Measurements from ENCODE around the gene NPAT.
"Not testable (repeated sequence)": the region's sequence is repeated elsewhere in the genome, so short reads cannot be mapped to it uniquely, and the experiment has no call there.

NPAT gene

DNA sequence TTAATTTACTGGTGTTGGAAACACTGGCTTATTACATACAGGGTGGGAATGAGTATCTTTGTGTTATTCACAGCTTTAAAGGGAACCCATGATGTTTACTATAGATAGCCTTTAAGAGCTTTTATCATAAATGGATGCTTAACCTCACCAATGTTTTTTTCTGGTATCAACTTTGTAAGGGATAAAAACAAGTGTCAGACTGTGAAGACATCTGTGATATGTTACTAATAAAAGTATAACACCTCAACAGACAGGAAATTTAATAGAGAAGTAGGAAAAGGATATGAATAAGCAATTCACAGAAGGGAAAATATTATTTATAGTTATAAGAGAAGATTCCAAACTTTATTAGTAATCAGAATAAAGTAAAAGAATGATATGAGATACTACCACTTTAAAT, 54.8 kb downstream of the NPAT start:
- Histone ChIP-seq H3K4me3 (ENCODE audit: low read depth, low read length) (no peak overlapping the region), H3K36me3 (replicated peaks) (peaks cover 25% of the 10 kb centered on the region), H3K27me3 (replicated peaks) (no peaks in the 10 kb centered on the region), H3K27ac (no peak overlapping the region)
- TF ChIP-seq CTCF (IDR thresholded peaks at IDR 0.05; ENCODE audit: low read depth, low read length, missing control alignments): no peak
- in situ Hi-C loops (cut with HindIII; ENCODE audit: low pct_ligation_motif_present, low sequenced_read_pairs): no loop called here
- DNase-seq: no peak

DNA sequence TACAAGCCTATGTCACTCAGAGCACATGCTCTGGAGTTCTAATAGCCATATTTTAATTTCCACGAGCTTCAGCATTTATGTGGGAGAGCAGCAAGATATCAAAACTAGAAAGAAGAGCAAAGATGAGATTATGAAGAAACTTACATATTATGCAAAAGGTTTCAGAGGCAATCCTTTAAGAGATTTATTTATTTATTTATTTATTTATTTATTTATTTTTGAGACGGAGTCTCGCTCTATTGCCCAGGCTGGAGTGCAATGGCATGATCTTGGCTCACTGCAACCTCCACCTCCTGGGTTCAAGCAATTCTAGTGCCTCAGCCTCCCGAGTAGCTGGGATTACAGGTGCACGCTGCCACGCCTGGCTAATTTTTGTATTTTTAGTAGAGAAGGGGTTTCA, 59.6 kb downstream of the NPAT start:
- DNase-seq; in situ Hi-C loops (cut with HindIII; ENCODE audit: low pct_ligation_motif_present, low sequenced_read_pairs); H3K27ac ChIP-seq; H3K4me3 ChIP-seq (ENCODE audit: low read depth, low read length); H3K27me3 ChIP-seq (replicated peaks): not testable (repeated sequence)
- peaks cover 36% of the 10 kb centered on the region for H3K36me3 ChIP-seq (replicated peaks)

DNA sequence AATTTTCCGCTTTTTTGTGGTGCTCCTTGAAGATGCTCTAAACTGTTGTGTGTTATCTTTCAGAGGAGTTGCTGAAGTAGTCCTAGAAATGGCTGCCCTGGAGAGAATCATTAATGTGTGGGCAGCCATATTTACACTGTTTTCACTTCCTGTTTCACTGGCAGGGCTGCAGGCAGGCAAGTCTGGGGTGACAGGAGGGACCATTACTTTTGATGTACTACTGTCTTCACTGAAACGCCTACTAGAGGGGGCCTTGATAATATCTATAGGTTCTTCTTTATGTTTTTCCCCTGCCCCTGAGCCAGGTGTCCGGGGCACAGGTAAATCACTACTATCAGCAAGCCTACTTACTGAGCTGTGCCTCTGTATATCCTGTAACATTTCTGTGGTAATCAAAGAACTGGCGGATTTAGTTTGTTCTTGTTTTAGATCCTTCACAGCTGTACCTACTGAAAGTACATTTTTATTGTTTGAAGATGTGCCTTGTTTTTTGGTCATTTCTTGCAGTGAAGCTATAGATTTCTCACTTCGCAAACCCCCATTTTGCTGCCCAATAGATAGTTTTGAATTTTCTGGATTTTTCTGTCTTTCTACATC, 61.4 kb downstream of the NPAT start:
- Histone ChIP-seq H3K27me3 (replicated peaks) (no peaks in the 10 kb centered on the region), H3K27ac (no peak overlapping the region), H3K36me3 (replicated peaks) (peaks cover 32% of the 10 kb centered on the region), H3K4me3 (ENCODE audit: low read depth, low read length) (no peak overlapping the region)
- no peak for DNase-seq
- in situ Hi-C loops (cut with HindIII; ENCODE audit: low pct_ligation_motif_present, low sequenced_read_pairs): no loop called here
- no peak for TF ChIP-seq CTCF (IDR thresholded peaks at IDR 0.05; ENCODE audit: low read depth, low read length, missing control alignments)

- Histone ChIP-seq H3K4me3 (ENCODE audit: low read depth, low read length) (no peak overlapping the region), H3K27ac (no peak overlapping the region), H3K36me3 (replicated peaks) (peaks cover 31% of the 10 kb centered on the region), H3K27me3 (replicated peaks) (no peaks in the 10 kb centered on the region)
- no peak for DNase-seq
- in situ Hi-C loops (cut with HindIII; ENCODE audit: low pct_ligation_motif_present, low sequenced_read_pairs): no loop called here
- TF ChIP-seq CTCF (IDR thresholded peaks at IDR 0.05; ENCODE audit: low read depth, low read length, missing control alignments): no peak
Measured at GRCh38 chr11:108154591-108154990, 67.8 kb downstream of the NPAT start.

DNA sequence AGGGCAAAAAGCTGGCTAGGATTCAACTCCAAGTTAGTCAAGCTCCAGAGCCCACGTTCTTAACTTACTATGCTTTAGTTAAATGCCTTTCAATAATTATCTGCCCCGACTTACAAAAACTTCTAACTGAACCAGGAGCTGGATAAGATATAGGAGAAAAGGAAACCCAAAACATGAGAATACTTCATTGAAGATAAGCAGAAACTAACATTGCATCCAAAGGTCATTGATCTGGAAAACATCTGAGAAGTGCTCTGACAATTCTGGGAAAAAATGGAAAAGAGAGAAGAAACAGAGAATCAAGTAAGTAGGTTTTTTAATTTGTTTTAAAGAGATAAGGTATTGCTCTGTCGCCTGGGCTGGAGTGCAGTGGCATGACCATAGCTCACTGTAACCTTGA, 73.9 kb downstream of the NPAT start:
- Histone ChIP-seq H3K27ac (no peak overlapping the region), H3K4me3 (ENCODE audit: low read depth, low read length) (no peak overlapping the region), H3K36me3 (replicated peaks) (peaks cover 45% of the 10 kb centered on the region), H3K27me3 (replicated peaks) (no peaks in the 10 kb centered on the region)
- DNase-seq: no peak
- in situ Hi-C loops (cut with HindIII; ENCODE audit: low pct_ligation_motif_present, low sequenced_read_pairs): no loop called here
- no peak for TF ChIP-seq CTCF (IDR thresholded peaks at IDR 0.05; ENCODE audit: low read depth, low read length, missing control alignments)

DNA sequence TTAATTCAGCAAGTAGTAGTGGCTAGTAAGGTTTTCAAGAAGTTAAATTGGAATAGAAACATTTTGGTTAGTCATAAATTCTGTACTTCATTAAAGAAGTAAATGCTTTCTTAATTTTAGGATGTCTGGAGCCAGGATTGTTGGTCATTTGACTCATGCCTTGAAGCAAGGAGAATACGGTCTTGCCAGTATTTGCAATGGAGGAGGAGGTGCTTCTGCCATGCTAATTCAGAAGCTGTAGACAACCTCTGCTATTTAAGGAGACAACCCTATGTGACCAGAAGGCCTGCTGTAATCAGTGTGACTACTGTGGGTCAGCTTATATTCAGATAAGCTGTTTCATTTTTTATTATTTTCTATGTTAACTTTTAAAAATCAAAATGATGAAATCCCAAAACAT, 75.3 kb downstream of the NPAT start:
- Histone ChIP-seq H3K4me3 (ENCODE audit: low read depth, low read length) (no peak overlapping the region), H3K27me3 (replicated peaks) (no peaks in the 10 kb centered on the region), H3K27ac (no peak overlapping the region), H3K36me3 (replicated peaks) (peaks cover 53% of the 10 kb centered on the region)
- in situ Hi-C loops (cut with HindIII; ENCODE audit: low pct_ligation_motif_present, low sequenced_read_pairs): no loop called here
- DNase-seq: no peak
- no peak for TF ChIP-seq CTCF (IDR thresholded peaks at IDR 0.05; ENCODE audit: low read depth, low read length, missing control alignments)
